ENCODE data around the gene NUTM2E. TPM values are rescaled to one million over a fixed set of nuclear protein-coding genes. Genes with fewer than 3 reads are reported as not detected.
"Not testable (repeated sequence)": the region's sequence is repeated elsewhere in the genome, so short reads cannot be mapped to it uniquely, and the experiment has no call there.

The NUTM2E gene
- total RNA-seq, result not detected in 2 replicates

- DNase-seq (ENCODE audit: low read depth in 2 of 2), result peak; percentile 68 to 72
Measured at GRCh38 chr10:79826496-79827215, at the start of gene NUTM2E. Gene NUTM2E, plus strand, starts transcription at chr10:79826739. Its CDS starts 15,002 bp downstream, at chr10:79841741.

GRCh38 chr10:79777997-79778396 is 48.5 kb upstream of the NUTM2E start:
- DNase-seq (ENCODE audit: low read depth in 2 of 2), result peak in 1 of 2 donors; percentile 1

DNA sequence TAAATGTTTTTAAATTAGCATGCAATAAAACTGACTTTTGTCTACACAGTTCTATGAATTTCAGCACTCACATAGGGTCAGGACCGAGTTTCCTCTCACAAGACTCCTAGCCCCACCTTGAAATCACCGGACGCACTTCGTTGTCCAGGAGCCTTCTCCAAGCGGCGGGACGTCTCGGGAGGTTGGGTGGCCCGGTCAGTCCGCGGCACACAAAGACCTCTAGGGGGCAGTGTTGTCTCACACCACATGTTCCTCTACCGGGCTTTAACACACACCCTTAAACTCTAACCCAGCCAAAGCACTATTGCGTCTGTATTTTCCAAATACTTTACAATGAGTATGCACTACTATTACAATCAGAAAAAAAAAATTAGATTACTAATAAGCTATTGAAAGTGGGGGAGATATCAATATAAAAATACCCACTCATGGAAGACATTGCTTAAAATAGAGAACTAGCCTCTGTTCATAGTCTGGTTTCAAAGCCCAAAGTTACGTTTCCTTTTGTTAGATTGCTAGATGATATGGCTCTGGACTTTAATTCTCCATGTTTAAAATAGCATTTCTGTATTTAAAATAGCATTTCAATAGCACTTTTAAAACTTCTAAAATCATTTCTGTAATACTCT is 47.1 kb upstream of the NUTM2E start:
- peak; percentile 84 to 85 for DNase-seq (ENCODE audit: low read depth in 2 of 2)

DNA sequence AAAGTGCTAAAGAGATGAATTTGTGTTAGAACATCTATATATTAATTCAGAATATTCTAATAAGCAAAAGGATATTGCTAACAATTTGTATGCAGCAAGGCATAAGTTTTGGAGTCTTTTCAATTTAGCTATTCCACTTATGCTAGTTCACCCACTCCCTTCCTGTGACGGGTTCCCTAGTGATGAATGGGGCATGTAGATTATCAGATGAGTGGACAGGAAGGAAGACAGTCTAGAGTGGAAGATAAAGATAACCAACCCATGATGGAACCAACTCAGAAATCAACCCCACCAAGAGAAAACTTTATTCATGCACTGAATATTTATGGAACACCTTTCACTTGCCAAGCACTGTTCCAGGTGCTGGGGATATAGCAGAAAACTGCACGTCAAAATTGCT is 46.5 kb upstream of the NUTM2E start:
- peak in 1 of 2 donors; percentile 18 for DNase-seq (ENCODE audit: low read depth in 2 of 2)

GRCh38 chr10:79781584-79781983 is 45.0 kb upstream of the NUTM2E start:
- DNase-seq (ENCODE audit: low read depth in 2 of 2), result not testable (repeated sequence)

DNA sequence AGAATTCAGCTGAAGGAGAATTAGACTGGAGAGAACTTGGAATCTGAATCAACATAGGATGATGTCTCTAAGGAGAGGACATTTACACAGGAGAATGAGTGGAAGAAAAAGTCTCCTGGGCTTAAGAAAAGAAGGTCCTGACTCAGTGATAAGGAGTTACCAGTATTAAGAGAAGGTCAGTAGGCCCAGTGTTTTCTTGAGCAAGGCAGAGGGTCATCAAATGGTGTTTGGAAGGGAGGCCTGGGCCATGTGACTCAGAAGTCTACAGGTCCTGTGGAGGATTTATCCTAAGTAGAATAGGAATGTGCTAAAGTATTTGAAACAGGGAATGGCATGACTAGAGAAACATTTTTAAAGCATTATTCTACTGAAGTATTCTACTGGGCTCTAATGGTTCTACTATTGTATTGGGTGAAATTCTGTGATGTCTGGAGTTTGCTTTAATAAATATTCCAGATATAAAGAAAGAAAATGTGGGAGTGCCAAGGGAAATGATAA is 39.0 kb upstream of the NUTM2E start:
- not testable (repeated sequence) for DNase-seq (ENCODE audit: low read depth in 2 of 2)

- not testable (repeated sequence) for DNase-seq (ENCODE audit: low read depth in 2 of 2)
Measured at GRCh38 chr10:79789351-79789750, 37.2 kb upstream of the NUTM2E start.

GRCh38 chr10:79791906-79792517 is 34.5 kb upstream of the NUTM2E start:
- DNase-seq (ENCODE audit: low read depth in 2 of 2), result not testable (repeated sequence)

DNA sequence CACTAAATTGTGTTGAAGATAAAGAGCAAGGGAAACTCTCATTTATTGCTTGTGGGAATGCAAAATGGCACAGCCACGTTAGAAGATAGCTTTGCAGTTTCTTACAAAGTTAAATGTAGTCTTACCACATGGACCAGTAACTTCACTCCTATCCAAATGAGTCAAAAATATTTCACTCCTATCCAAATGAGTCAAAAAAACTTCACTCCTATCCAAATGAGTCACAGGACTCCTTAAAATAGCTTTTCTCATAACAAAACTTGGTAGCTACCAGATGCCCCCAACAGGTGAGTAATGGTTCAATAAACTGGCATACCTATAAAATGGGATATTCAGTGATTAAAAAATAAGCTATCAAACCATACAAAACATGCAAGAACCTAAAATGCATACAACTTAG is 27.2 kb upstream of the NUTM2E start:
- DNase-seq (ENCODE audit: low read depth in 2 of 2), result not testable (repeated sequence)

DNA sequence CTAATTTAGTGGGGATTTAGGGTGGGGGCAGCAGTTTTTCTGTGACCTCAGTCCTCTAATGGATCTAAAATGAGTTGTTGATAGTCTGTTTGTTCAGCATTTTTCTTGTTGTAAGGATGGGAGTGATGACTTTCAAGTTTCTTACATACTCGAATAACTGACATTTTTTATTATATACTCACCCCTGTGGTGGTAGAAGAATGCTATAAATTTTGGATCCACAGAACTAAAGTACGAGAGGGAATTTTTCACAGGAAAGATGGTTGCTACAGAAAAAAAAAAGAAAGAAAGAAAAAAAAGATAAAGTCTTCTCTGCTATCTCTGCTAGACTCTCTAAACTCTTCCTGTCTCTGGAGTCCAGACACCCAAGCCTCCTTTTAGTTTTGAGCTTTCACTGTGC is 20.7 kb upstream of the NUTM2E start:
- DNase-seq (ENCODE audit: low read depth in 2 of 2), result not testable (repeated sequence)

DNA sequence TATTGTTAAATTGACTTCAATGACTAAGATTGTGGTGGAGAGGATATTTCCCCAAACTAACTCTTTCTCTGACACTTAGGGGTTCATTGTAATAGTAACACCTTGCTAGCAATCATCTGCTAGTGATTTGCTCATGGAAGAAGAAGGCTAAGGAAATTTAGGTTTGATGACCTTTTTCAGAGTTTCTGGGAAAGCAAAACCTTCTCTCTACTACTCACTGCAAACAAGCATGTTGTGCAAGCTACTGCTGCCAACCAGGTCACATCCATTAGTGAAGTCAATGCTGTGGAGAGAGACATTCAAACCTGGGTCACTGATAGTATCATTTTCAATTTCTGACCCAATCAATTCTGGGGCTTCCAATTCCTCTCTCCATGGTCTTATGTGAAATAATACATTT is 14.6 kb upstream of the NUTM2E start:
- DNase-seq (ENCODE audit: low read depth in 2 of 2), result not testable (repeated sequence)

DNA sequence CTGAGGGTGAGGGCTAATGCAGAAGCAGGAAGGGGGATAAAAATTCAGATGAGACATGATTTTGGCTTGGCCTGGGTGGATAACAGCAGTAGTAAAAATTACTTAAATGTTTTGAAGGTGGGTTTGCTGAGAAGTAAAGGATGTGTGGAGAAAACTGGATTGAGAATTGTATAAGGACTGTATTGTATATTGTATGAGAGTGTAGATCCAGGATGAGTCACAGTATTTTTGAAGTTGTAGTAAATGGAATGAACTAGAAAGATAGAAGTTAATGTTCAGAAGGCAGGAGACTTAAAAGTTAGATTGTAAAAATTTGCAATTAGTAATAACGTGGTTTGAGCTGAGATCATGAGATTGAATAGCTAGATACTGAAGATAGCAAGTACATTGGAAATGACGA is 10.2 kb upstream of the NUTM2E start:
- not testable (repeated sequence) for DNase-seq (ENCODE audit: low read depth in 2 of 2)

- DNase-seq (ENCODE audit: low read depth in 2 of 2), result not testable (repeated sequence)
Measured at GRCh38 chr10:79823387-79823786, 3.2 kb upstream of the NUTM2E start.

- not testable (repeated sequence) for DNase-seq (ENCODE audit: low read depth in 2 of 2)
Measured at GRCh38 chr10:79825587-79826011, 940 bp upstream of the NUTM2E start.

- DNase-seq (ENCODE audit: low read depth in 2 of 2), result peak; percentile 6 to 15
Measured at GRCh38 chr10:79826131-79826495, 426 bp upstream of the NUTM2E start.

DNA sequence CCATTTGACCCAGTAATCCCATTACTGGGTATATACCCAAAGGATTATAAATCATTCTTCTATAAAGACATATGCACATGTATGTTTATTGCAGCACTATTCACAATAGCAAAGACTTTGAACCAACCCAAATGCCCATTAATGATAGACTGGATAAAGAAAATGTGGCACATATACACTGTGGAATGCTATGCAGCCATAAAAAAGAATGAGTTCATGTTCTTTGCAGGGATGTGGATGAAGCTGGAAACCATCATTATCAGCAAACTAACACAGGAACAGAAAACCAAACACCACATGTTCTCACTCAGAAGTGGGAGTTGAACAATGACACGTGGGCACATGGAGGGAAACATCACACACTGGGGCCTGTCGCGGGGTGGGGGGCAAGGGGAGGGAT is 7.3 kb downstream of the NUTM2E start:
- not testable (repeated sequence) for DNase-seq (ENCODE audit: low read depth in 2 of 2)

DNA sequence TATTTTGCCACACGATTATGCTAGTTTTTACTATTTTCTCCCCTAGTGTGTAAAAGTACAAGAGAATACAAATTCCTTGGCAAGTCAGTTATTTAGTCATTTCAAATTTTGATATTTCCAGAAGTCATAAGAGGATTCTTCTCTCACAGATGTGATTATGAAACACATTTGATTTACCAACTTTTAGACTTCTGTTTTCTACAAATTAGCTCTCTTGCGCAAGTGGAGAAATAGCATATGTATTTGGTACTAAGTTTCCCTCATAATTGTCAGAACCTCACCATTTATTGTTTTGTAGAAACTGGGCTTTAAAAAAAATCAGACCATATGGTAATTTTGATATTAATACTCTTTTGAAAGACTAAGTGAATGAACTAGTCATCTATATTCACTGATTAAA is 9.4 kb downstream of the NUTM2E start:
- DNase-seq (ENCODE audit: low read depth in 2 of 2), result not testable (repeated sequence)

DNA sequence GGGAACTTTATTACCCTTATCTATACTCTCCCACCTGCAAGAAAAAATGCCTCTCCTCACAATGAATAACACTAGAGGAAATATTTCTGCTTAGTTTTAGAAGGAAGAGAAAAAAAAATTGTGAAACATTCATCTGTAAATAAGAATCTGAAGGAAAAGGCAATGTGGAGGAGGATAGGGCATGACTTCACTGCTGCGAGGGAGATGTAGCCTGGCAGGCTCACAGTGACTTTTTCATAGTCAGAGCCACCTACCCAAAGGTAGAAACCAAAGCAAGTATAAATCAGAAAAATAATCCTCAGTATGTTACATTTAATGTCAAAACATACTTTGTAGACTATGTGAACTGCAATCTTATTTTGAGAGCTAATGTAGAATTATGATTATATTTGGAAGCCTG is 10.4 kb downstream of the NUTM2E start:
- DNase-seq (ENCODE audit: low read depth in 2 of 2), result not testable (repeated sequence)

DNA sequence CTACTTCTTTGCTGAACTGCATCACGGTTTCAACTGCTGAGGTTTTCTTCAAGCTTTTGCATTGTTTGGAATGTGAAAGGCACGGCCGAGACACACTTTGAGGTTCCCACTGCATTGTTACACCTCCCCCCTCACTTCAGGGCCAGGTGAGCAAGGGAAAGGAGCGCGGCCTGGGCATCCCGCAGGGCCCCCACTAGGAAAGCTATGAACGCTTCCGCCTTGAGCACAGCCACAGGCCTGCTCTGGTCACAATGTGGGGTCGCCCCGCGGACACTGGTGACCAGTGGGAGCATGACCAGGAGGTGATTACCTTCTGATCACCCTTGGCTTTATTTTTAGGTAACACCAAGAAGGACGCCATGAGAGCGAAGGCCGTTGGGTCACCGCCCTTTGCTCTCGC is 11.9 kb downstream of the NUTM2E start:
- not testable (repeated sequence) for DNase-seq (ENCODE audit: low read depth in 2 of 2)

DNA sequence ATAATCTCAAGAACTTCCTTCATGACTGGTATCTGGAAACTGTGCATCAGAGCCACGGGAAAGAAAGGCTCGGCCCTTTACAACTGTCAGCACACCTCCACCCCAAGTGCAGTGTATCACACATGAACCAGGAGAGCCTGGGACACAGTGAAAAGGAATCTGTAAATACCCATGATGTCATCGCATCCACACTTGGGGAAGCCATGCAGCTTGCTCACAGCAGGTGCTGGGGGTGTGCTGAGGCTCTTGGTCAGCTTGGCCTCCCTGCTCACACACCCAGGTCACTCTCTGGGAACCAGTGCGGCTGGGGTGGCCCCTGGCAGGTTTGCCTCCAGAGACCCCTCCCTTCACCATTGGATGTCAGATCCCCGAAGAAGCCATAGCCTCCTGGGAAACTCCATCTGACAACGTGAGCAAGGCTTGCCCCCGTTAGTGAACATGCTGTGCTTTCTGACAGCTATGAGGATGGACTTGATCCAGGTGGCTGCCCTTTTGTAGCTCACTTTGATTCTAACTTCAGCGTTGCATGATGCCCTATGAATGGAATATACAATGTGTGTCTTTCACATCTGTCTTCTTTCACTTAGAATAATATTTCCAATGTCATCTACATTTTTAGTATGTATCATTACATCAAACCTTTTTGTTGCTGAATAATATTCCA is 26.8 kb downstream of the NUTM2E start:
- DNase-seq (ENCODE audit: low read depth in 2 of 2), result not testable (repeated sequence)

DNA sequence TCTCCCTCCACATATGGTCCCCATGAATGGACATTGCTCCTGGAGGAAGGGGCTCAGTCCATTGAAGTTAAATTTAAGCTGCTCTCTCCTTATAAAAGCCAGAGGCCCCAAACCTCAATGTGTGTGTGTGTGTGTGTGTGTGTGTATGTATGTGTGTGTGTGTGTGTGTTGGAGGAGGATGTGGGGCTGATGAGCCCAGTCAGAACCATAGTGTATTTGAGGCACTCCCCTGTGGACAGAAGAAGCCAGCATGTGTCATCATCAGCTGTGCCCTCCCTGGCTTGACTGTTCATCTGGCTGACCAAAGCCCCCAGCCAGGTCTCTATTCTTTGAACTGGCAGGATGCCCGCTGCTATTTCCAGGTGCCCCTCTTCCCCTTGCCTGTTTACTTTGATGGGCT is 35.7 kb downstream of the NUTM2E start:
- peak in 1 of 2 donors; percentile 4 for DNase-seq (ENCODE audit: low read depth in 2 of 2)

DNA sequence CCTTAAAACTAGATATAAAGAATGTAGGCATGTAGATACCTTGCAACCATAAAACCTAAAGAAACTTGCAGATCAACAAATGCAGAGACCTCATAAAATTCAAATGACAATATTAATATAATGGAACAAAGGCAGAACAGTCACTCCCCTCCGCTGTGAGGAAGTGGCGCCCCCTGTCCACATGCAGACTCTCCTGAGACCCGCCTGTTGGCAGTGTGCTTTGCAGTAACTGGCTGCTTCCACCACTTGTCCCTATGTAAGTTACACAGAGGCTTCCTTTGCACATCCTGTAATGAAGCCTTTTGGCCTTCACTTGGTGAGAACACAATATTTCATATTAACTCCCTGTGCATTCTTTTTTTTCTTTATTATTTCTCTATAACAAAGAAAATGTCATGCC is 36.3 kb downstream of the NUTM2E start:
- peak in 1 of 2 donors; percentile 23 for DNase-seq (ENCODE audit: low read depth in 2 of 2)

Measured in lung microvascular endothelial cell (primary cell).